ENCODE data around the gene HIVEP3.

The HIVEP3 gene

GRCh38 chr1:41894101-41894807 is 24.5 kb downstream of the HIVEP3 start:
- no peak for DNase-seq (ENCODE audit: low read depth)

GRCh38 chr1:41892301-41892781 is 26.4 kb downstream of the HIVEP3 start:
- DNase-seq (ENCODE audit: low read depth) = no peak

GRCh38 chr1:41891199-41891896 is 27.4 kb downstream of the HIVEP3 start:
- peak; percentile 3 for DNase-seq (ENCODE audit: low read depth)

DNA sequence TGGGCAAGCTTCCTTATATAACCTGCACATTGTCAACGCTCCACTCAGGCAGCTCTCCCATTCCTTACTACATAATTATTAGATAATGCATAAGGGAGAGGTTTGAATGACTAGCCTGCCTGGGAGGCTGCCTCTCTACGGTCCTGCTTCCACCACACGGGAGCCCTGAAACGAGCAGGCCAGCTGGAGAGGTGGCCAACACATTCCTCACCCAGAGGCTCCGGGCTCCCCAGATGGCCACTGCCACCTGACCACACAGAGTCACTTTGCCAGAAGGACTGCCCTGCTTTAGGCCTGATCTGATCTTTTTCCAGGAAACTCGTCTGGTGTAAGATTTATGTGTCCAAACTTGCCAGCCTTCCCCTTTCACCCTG is 27.9 kb downstream of the HIVEP3 start:
- DNase-seq (ENCODE audit: low read depth) = no peak

DNA sequence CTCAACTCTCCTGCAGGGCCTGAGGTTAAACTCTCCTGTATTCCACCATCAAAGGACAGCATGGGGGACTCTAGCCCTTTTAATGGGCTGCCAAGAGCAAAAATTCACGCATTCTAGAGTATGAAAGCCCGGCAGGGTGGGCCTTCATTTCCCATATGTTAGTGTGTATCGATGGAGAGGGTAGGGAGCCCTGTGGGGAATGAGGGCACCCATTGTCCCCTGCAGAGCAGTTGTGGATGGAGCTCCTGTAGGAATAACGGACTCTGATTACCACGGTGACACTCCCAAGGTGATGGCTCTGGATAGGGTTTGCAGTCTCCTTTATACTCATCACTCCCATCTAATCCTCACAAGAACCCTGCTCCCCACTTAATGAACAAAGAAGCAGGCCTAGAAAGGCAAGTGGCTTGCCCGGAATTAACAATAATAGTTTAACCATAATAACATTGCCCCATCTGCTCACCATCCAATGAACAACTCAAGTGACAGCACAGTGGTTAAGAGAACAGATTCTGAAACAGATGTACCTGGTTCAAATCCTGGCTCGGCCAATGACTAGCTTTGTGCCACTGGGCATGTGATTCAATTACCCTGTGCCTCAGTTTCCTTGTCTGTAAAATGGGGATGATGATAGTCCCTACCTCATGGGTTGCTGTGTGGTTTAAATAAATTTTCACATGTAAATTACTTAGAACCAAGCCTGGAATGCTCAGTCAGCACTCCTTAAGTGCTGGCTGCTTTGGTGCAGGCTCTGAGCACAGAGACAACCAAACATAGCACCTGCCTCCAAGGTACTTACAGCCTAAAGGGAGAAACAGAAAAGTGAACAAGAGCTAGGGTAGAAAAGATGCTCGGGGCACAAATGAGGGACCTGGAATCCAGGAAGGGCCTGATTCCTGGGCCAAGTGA is 29.0 kb downstream of the HIVEP3 start:
- DNase-seq (ENCODE audit: low read depth) = no peak

DNA sequence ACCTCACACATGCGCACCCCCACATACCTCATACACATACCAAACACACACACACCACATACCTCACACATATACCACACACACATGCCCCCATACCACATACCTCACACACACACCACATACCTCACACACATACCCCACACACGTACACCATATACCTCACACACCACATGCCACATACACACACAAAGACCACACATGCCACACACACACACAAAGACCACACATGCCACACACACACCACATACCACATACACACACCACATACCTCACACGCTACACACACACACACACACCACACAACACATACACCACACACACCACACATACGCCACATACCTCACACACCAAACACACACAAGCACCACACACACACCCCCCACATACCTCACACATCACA is 30.0 kb downstream of the HIVEP3 start:
- no peak for DNase-seq (ENCODE audit: low read depth)

GRCh38 chr1:41887365-41887764 is 31.4 kb downstream of the HIVEP3 start:
- DNase-seq (ENCODE audit: low read depth) = no peak

GRCh38 chr1:41884256-41885230 is 34.2 kb downstream of the HIVEP3 start:
- DNase-seq (ENCODE audit: low read depth) = no peak

GRCh38 chr1:41883507-41883906 is 35.2 kb downstream of the HIVEP3 start:
- DNase-seq (ENCODE audit: low read depth) = no peak

GRCh38 chr1:41882486-41882885 is 36.2 kb downstream of the HIVEP3 start:
- no peak for DNase-seq (ENCODE audit: low read depth)

DNA sequence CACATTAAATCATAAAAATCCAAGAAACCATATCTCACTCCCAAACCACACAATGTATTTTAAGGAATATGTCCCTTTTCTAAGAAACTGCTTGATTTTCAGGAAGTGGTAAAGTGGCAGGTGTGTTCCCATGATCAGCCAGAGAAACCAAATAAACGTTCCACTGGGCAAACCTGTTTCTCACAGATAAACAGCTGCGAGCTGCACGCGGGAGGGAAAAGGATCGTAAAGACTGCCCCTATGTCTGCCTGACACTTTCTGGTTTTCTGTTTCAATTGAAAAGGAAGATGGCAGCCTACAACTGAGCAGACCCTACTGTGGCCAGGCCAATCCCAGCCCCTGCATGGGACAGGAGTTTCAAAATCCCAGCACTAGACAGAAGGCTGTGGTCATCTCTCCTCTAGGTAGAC is 36.6 kb downstream of the HIVEP3 start:
- DNase-seq (ENCODE audit: low read depth) = no peak

GRCh38 chr1:41880950-41881885 is 37.5 kb downstream of the HIVEP3 start:
- no peak for DNase-seq (ENCODE audit: low read depth)

DNA sequence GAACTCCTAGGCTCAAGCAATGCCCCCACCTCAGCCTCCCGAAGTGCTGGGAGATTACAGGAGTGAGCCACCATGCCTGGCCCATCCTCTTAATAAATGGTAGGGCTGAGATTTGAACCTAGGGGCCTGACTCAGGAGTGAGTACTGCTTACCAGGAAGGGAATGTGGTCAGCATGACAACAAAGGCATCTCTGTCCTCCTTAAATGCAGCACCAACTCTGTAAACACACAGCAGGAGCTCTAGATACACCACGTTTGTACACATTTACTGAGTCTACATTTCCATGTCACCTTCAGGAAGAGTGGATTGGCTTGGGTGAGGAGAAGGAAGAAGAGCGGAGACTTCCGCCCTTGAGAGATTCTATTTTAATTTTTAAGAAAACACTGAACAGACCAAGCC is 38.5 kb downstream of the HIVEP3 start:
- no peak for DNase-seq (ENCODE audit: low read depth)

GRCh38 chr1:41879617-41880016 is 39.1 kb downstream of the HIVEP3 start:
- DNase-seq (ENCODE audit: low read depth) = no peak

DNA sequence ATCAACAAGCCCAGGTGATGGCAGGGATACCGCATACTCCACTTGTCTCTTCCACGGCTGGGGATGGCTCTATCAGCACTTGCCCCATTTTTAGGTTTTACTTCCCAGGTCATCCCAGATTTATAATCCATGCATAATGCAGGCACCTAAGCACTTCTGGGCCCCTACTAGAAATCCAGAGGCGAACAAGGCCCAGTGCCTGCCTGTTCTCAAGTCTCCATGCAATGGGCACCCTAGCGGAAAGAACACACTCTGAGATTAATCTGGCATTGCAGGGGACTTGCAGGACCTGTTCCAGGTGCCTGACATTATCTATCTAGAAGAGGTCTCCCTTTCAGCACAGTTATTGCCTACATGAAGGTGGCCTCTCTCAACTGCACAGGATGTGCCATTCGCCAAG is 39.8 kb downstream of the HIVEP3 start:
- no peak for DNase-seq (ENCODE audit: low read depth)

- DNase-seq (ENCODE audit: low read depth) = no peak
These were observed 40.2 kb downstream of the HIVEP3 start for GRCh38 chr1:41878495-41878894.

DNA sequence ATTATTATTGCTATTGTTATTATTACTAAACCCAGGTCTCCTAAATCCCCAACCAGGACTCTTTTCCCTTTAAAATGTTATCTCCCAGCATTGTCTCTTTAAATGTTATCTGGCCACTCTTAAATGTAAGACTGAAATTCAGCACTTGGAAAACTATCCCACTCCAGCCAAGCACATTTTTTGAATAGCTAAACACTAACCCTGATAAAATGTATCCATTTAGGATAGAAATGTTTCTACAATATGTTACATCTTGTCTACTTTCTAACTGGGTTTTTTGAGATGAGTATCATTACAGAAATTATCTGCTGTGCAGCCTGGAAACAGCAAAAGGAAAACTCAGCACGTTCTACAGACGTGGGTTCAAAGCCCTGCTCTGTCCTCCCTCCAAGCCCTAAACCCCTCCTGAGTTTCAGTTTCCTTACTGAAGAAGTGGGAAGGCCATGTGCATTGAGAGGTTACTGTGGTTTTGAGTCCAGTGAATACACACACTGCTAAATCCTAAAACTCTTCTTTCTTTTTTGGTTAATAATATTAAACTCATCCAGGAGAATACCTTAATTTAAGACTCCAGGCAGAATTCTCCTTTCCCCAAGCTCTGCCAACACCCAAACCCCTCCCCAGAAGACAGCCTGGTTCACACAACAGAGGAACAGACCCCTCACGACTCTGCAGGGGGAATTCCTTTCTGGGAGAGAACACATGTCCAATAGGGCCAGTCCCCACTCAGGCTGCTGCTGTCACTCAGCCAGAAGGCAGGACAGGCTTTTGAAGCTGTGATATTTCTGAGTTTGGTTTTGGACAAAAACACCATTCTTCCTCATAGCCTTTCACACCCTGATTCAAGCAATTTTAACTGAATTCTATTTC is 41.9 kb downstream of the HIVEP3 start:
- no peak for DNase-seq (ENCODE audit: low read depth)

DNA sequence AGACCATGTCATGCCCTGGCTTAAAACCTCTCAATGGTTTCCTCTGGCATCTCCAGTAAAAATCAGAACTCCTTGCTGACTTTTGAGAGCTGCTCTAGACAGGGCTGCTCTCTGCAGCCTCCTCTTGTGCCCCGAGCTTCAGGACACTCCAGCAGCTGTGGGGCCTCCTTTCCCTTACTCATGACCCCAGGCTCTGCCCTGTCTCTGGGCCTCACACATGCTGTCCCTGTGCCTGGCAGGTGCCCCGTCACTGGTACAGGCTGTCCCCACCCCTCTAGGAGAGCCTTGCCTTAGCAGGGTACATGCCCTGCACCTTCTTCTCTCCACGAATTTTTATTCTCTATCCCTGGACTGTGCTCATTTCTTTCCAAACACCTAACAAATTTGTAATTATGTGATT is 43.2 kb downstream of the HIVEP3 start:
- DNase-seq (ENCODE audit: low read depth) = no peak

DNA sequence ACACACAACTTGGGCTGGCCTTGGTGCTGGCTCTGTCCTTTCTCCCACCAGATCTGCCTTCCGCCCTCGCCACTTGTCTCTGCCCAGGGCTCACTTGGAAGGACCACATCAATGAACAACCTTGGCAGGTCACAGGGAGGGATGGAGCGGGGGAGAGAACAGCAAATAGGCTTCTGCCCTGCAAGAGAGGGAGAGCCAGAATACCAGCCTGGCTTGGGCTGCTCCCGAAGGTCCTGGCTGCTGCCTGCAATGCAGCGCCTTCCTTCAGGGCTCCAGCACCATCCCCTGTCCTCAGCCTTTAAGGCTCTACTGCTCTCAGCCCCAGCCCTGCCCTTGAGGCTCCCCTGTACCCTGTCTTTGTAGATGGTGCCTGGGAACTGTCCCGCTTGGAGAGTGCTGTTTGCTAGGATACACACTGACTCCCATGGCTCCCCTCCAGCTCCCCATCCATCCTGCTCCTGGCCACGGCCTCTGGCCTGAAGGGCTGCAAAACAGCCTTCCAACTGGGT is 43.8 kb downstream of the HIVEP3 start:
- no peak for DNase-seq (ENCODE audit: low read depth)

Measured in stimulated activated CD8-positive, alpha-beta memory T cell treated with anti-CD3 and anti-CD28 coated beads, Interleukin-15, amount 100 ng/mL, for 24 hours (primary cell).